HEK293 (cell line): ENCODE results near the gene SFXN2.

Experiments
- CTCF ChIA-PET: fragments of 350-600 bp; formaldehyde crosslinking; extraction: SDS; loops from one replicate; lab custom pipeline; 2021; ENCODE audit warnings: antibody characterized with exemption; lab: Yijun Ruan, JAX
- POLR2A ChIA-PET: fragments of 300-600 bp; formaldehyde crosslinking; extraction: SDS; loops from one replicate; lab custom pipeline; 2020; ENCODE audit warnings: antibody characterized with exemption, inconsistent platforms; lab: Yijun Ruan, JAX
- H3K27ac ChIP-seq: fragments of 200-500 bp; sonication (Bioruptor generic); 2 replicates; pipeline ENCODE4 v1.5.1; 2014; ENCODE audit warnings: low read depth, low read length, control low read depth, inconsistent platforms; ENCODE audit errors: extremely low read depth
- H3K36me3 ChIP-seq, 2 experiments: fragments of 200-500 bp in 1 of 2; sonication (Bioruptor generic) in 1 of 2; 1 replicate in 1 of 2; 2 replicates in 1 of 2; pipeline ENCODE4 v1.5.1; 2014 to 2017; ENCODE audit warnings: inconsistent platforms in 2 of 2, low read length in 2 of 2; ENCODE audit not compliant: control insufficient read depth in 2 of 2, insufficient read depth in 1 of 2
- H3K4me1 ChIP-seq: fragments of 200-500 bp; sonication (Bioruptor generic); 2 replicates; pipeline ENCODE4 v1.5.1; 2014; ENCODE audit warnings: mild to moderate bottlenecking, low read length, inconsistent platforms; ENCODE audit not compliant: control insufficient read depth, insufficient read depth
- H3K4me3 ChIP-seq: 2 replicates; pipeline ENCODE4 v1.5.1; 2011; ENCODE audit warnings: low read depth, mild to moderate bottlenecking, control low read depth, low read length, moderate library complexity
- H3K9me3 ChIP-seq: fragments of 200-500 bp; sonication (Bioruptor generic); 2 replicates; pipeline ENCODE4 v1.5.1; 2014; ENCODE audit warnings: low read depth, low read length, inconsistent platforms; ENCODE audit not compliant: control insufficient read depth, insufficient read depth
- HOXA7 ChIP-seq: sonication (generic); formaldehyde crosslinking; IDR thresholded peaks from 2 replicates; pipeline ENCODE4 v1.8.1; 2022; ENCODE audit warnings: missing genetic modification reagents, borderline replicate concordance
- MEIS1 ChIP-seq: sonication (generic); formaldehyde crosslinking; IDR thresholded peaks from 2 replicates; pipeline ENCODE4 v1.8.1; 2022; ENCODE audit warnings: missing genetic modification reagents, mild to moderate bottlenecking, borderline replicate concordance
- OSR2 ChIP-seq: fragments of 450-650 bp; formaldehyde crosslinking; IDR thresholded peaks from 2 replicates; pipeline ENCODE4 v1.5.1; 2016; ENCODE audit warnings: missing biosample characterization, missing genetic modification characterization
- ZBTB8A ChIP-seq: fragments of 450-650 bp; formaldehyde crosslinking; IDR thresholded peaks from 2 replicates; pipeline ENCODE4 v1.5.1; 2016; ENCODE audit warnings: missing biosample characterization, missing genetic modification characterization
- ZIC2 ChIP-seq: fragments of 450-650 bp; formaldehyde crosslinking; IDR thresholded peaks from 2 replicates; pipeline ENCODE4 v1.5.1; 2016; ENCODE audit warnings: missing biosample characterization, missing genetic modification characterization
- ZNF2 ChIP-seq: fragments of 450-650 bp; formaldehyde crosslinking; IDR thresholded peaks from 2 replicates; pipeline ENCODE4 v1.5.1; 2016; ENCODE audit warnings: missing biosample characterization, missing genetic modification characterization
- ZNF274 ChIP-seq, 2 experiments: fragments of 200-500 bp in 1 of 2; fragments of 450-650 bp in 1 of 2; sonication (Bioruptor generic) in 1 of 2; formaldehyde crosslinking in 1 of 2; IDR thresholded peaks; 2 replicates each; pipeline versions ENCODE4 v1.5.1 to v1.6.1; 2014 to 2016; ENCODE audit warnings: borderline replicate concordance in 1 of 2, inconsistent platforms in 1 of 2, low read length in 1 of 2, missing biosample characterization in 1 of 2, missing genetic modification characterization in 1 of 2
- ZNF394 ChIP-seq: fragments of 450-650 bp; formaldehyde crosslinking; IDR thresholded peaks from 2 replicates; pipeline ENCODE4 v1.5.1; 2016; ENCODE audit warnings: missing biosample characterization, missing genetic modification characterization, mild to moderate bottlenecking, moderate library complexity, borderline replicate concordance
- ZNF529 ChIP-seq: fragments of 450-650 bp; formaldehyde crosslinking; IDR thresholded peaks from 2 replicates; pipeline ENCODE4 v1.5.1; 2017; ENCODE audit warnings: missing genetic modification characterization, missing biosample characterization; ENCODE audit not compliant: insufficient replicate concordance
- ZNF660 ChIP-seq: fragments of 450-650 bp; IDR thresholded peaks from 2 replicates; pipeline ENCODE4 v1.5.1; 2018; ENCODE audit warnings: missing biosample characterization, mild to moderate bottlenecking, missing genetic modification characterization
- ZNF677 ChIP-seq: fragments of 450-650 bp; IDR thresholded peaks from 2 replicates; pipeline ENCODE4 v1.5.0; 2018; ENCODE audit warnings: missing biosample characterization, mild to moderate bottlenecking, missing genetic modification characterization, moderate library complexity
- TF ChIP-seq, protein P1 (sequence below): fragments of 450-650 bp; formaldehyde crosslinking; IDR thresholded peaks from 2 replicates; pipeline ENCODE4 v1.5.1; 2016; ENCODE audit warnings: missing biosample characterization, missing genetic modification characterization
- TF ChIP-seq, protein P2 (sequence below): fragments of 450-650 bp; formaldehyde crosslinking; IDR thresholded peaks from 2 replicates; pipeline ENCODE4 v1.5.1; 2016; ENCODE audit warnings: missing biosample characterization, missing genetic modification characterization

The SFXN2 gene

DNA sequence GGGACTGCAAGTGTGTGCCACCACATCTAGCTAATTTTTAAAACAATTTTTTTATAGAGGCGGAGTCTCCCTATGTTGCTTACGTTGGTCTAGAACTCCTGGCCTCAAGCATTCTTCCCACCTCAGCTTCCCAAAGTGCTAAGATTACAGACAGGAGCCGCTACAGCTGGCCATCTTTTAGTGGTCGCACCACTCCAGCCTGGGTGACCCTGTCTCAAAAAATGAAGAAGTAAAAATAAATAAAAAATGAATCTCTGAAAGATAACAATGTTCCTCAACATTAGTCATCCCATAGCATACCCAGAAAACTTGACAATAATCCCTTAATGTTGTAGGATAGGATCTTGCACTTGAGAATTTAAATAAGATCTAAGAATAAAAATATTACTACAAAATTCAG is 47.5 kb downstream of the SFXN2 start:
- CTCF ChIA-PET: interaction anchor here (0.7 to 6.2 kb wide), 2 partner anchors 9 to 38 kb away, joined by 3 to 47 read pairs; no protein-coding TSS in a partner anchor
- no peaks in the 10 kb centered on the region for H3K9me3 ChIP-seq
- POLR2A ChIA-PET: no interaction called here
- H3K36me3 ChIP-seq: no peaks in the 10 kb centered on the region
- TF ChIP-seq ZNF529 (tag by site-specific recombination) (no peak), ZNF677 (no peak), ZNF2 (tag by site-specific recombination) (no peak), ZNF660 (tag by site-specific recombination) (no peak)
- TF ChIP-seq, all 188 proteins: peak for 0
- Histone ChIP-seq H3K4me3 (no peak overlapping the region), H3K4me1 (peaks cover 8% of the 10 kb centered on the region), H3K27ac (no peak overlapping the region)

DNA sequence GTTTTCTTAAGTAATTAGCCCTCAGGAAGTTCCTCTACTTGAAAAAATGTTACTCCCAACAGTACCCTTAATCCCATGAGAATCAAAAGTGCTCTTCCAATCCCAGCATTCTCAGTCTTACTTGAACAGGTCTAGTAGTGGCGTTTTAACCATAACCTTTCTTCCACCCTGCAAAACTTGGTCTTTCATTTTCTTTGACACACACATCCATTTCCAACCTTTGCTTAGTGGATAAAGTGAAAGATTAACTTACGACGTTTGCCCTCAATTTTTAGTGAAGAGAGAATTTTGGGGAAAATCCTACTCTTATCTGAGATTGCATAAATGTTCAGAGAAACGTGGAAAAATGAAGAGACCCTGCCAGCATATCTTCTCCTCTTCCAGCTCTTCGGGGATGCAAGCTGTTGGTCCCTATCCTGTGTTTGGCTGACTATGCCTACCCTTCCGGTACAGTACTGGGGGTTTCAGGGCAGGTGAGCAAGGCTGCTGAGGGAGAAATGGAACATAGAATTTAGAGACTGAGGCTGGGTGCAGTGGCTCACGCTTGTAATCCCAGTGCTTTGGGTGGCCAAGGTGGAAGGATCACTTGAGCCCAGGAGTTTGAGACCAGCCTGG is 48.1 kb downstream of the SFXN2 start:
- TF ChIP-seq ZIC2 (tag by site-specific recombination): no peak
- Histone ChIP-seq H3K36me3 (no peaks in the 10 kb centered on the region), H3K4me3 (no peak overlapping the region), H3K9me3 (no peaks in the 10 kb centered on the region), H3K4me1 (peaks cover 14% of the 10 kb centered on the region), H3K27ac (no peak overlapping the region)
- ChIA-PET POLR2A (interaction anchor here (0.6 kb wide), 1 partner anchor 14 kb away, joined by 6 read pairs; no protein-coding TSS in a partner anchor), CTCF (interaction anchor here (0.7 to 6.2 kb wide), 2 partner anchors 9 to 1332 kb away, joined by 3 to 47 read pairs; no protein-coding TSS in a partner anchor)

GRCh38 chr10:102763037-102763607 is 48.7 kb downstream of the SFXN2 start:
- H3K27ac ChIP-seq: no peak overlapping the region
- TF ChIP-seq MEIS1: no peak
- TF ChIP-seq ZNF394 (tag by site-specific recombination): peak; percentile 86
- no peak for TF ChIP-seq HOXA7 (CRISPR knock-in tag)
- TF ChIP-seq ZBTB8A: no peak
- TF ChIP-seq, protein P1, sequence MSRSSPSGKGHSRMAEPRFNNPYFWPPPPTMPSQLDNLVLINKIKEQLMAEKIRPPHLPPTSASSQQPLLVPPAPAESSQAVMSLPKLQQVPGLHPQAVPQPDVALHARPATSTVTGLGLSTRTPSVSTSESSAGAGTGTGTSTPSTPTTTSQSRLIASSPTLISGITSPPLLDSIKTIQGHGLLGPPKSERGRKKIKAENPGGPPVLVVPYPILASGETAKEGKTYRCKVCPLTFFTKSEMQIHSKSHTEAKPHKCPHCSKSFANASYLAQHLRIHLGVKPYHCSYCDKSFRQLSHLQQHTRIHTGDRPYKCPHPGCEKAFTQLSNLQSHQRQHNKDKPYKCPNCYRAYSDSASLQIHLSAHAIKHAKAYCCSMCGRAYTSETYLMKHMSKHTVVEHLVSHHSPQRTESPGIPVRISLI (tag by site-specific recombination): 0 out of 2 replicates have a peak, but pooled peaks have one; percentile 28
- TF ChIP-seq ZNF274 (IDR thresholded peaks at IDR 0.05; ENCODE audit: low read length): no peak
- TF ChIP-seq ZNF274 (tag by site-specific recombination; IDR thresholded peaks at IDR 0.05; ENCODE audit: borderline replicate concordance): no peak
- TF ChIP-seq OSR2 (tag by site-specific recombination): peak; percentile 90
- no peak for TF ChIP-seq ZIC2 (tag by site-specific recombination)
- TF ChIP-seq, protein P2, sequence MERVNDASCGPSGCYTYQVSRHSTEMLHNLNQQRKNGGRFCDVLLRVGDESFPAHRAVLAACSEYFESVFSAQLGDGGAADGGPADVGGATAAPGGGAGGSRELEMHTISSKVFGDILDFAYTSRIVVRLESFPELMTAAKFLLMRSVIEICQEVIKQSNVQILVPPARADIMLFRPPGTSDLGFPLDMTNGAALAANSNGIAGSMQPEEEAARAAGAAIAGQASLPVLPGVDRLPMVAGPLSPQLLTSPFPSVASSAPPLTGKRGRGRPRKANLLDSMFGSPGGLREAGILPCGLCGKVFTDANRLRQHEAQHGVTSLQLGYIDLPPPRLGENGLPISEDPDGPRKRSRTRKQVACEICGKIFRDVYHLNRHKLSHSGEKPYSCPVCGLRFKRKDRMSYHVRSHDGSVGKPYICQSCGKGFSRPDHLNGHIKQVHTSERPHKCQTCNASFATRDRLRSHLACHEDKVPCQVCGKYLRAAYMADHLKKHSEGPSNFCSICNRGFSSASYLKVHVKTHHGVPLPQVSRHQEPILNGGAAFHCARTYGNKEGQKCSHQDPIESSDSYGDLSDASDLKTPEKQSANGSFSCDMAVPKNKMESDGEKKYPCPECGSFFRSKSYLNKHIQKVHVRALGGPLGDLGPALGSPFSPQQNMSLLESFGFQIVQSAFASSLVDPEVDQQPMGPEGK: no peak
- no peaks in the 10 kb centered on the region for H3K9me3 ChIP-seq
- H3K4me3 ChIP-seq: no peak overlapping the region
- H3K36me3 ChIP-seq: no peaks in the 10 kb centered on the region
- POLR2A ChIA-PET: interaction anchor here (0.6 to 0.7 kb wide), 3 partner anchors 15 to 792 kb away, joined by 4 to 6 read pairs (median 5); no protein-coding TSS in a partner anchor
- H3K4me1 ChIP-seq: peaks cover 16% of the 10 kb centered on the region
- CTCF ChIA-PET: interaction anchor here (0.7 to 6.2 kb wide), 2 partner anchors 10 to 1331 kb away, joined by 3 to 47 read pairs; no protein-coding TSS in a partner anchor
